ENCODE measurements around the gene P2RY8. TPM values are rescaled to one million over a fixed set of nuclear protein-coding genes. Genes with fewer than 3 reads are reported as not detected.
"Not testable (repeated sequence)": the region's sequence is repeated elsewhere in the genome, so short reads cannot be mapped to it uniquely, and the experiment has no call there.

P2RY8 gene
- total RNA-seq, 2 experiments from 2014 or later, result 27.5 to 28.3 TPM

DNA sequence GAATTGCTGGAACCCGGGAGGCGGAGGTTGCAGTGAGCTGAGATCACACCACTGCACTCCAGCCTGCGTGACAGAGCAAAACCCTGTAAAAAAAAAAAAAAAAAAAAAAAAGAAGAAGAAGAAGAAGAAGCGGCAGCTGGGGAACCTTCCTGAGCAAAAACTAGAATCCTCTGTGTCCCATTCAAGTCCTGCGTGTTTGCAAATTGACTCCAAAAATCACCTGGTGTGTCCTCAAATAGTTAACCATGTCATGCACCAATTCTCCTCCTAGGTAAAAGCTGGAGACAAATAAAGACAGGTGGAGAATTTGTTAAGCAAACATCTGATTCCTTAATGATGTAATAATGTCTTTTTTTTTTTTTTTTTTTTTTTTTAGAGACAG lies 52.4 kb downstream of the P2RY8 start:
- ATAC-seq, result no peak
- ChIA-PET CTCF (no interaction called here), POLR2A (no interaction called here)
- H3K4me3 Mint-ChIP-seq, result no peak overlapping the region
- TF ChIP-seq, protein P1, sequence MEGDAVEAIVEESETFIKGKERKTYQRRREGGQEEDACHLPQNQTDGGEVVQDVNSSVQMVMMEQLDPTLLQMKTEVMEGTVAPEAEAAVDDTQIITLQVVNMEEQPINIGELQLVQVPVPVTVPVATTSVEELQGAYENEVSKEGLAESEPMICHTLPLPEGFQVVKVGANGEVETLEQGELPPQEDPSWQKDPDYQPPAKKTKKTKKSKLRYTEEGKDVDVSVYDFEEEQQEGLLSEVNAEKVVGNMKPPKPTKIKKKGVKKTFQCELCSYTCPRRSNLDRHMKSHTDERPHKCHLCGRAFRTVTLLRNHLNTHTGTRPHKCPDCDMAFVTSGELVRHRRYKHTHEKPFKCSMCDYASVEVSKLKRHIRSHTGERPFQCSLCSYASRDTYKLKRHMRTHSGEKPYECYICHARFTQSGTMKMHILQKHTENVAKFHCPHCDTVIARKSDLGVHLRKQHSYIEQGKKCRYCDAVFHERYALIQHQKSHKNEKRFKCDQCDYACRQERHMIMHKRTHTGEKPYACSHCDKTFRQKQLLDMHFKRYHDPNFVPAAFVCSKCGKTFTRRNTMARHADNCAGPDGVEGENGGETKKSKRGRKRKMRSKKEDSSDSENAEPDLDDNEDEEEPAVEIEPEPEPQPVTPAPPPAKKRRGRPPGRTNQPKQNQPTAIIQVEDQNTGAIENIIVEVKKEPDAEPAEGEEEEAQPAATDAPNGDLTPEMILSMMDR (IDR thresholded peaks at IDR 0.05), result no peak
- intact Hi-C loops (cut with micrococcal nuclease), result no loop called here
- peaks cover 6% of the 10 kb centered on the region for H3K9me3 Mint-ChIP-seq
- no peaks in the 10 kb centered on the region for H3K27me3 Mint-ChIP-seq
- H3K36me3 Mint-ChIP-seq (ENCODE audit: low read depth), result peaks cover 48% of the 10 kb centered on the region
- H3K4me1 Mint-ChIP-seq (ENCODE audit: low read depth), result peaks cover 43% of the 10 kb centered on the region
- peak overlapping the region; percentile 92 for H3K27ac Mint-ChIP-seq
- DNase-seq, result no peak

DNA sequence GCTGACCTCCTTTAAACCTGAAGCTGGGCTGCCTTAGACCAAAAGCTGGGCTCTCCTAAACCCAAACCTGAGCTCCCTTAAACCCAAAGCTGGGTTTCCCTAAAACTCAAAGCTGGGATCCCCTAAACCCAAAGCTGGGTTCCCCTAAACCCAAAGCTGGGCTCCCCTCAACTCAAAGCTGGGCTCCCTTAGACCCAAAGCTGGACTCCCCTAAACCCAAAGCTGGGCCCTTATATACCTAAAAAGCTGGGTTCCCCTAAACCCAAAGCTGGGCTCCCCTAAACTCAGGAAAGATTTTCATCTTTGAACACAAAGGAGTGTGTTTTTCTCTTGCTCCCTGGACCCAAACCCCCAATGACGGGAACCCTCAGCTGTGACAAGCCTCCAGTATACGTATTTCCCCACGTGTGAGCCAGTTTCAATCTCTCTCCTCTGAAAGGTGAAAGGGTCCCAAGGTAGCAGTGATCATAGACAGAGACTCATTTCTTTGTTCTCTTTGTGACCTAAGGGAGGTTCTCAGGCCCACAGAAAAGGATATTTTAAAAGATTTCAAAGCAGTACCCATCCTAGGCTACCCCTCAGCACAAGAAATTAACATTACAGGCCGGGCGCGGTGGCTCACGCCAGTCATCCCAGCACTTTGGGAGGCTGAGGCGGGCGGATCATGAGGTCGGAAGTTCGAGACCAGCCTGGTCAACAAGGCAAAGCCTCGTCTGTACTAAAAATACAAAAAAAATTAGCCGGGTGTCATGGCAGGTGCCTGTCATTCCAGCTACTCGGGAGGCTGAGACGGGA lies 52.9 kb downstream of the P2RY8 start:
- TF ChIP-seq, protein P1 (IDR thresholded peaks at IDR 0.05), result no peak
- DNase-seq (peak; percentile 58), ATAC-seq (peak; percentile 21)
- intact Hi-C loops (cut with micrococcal nuclease), result no loop called here
- Mint-ChIP-seq H3K4me3 (peak overlapping the region; percentile 7), H3K4me1 (ENCODE audit: low read depth) (peaks cover 49% of the 10 kb centered on the region), H3K9me3 (peaks cover 11% of the 10 kb centered on the region), H3K27ac (peak overlapping the region; percentile 92), H3K27me3 (no peaks in the 10 kb centered on the region), H3K36me3 (ENCODE audit: low read depth) (peaks cover 49% of the 10 kb centered on the region)
- ChIA-PET CTCF (no interaction called here), POLR2A (no interaction called here)

DNA sequence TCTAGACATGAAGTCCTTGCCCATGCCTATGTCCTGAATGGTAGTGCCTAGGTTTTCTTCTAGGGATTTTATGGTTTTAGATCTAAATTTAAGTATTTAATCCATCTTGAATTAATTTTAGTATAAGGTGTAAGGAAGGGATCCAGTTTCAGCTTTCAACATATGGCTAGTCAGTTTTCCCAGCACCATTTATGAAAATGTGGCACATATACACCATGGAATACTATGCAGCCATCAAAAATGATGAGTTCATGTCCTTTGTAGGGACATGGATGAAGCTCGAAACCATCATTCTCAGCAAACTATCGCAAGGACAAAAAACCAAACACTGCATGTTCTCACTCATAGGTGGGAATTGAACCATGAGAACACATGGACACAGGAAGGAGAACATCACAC lies 54.5 kb downstream of the P2RY8 start:
- peaks cover 60% of the 10 kb centered on the region for H3K4me1 Mint-ChIP-seq (ENCODE audit: low read depth)

DNA sequence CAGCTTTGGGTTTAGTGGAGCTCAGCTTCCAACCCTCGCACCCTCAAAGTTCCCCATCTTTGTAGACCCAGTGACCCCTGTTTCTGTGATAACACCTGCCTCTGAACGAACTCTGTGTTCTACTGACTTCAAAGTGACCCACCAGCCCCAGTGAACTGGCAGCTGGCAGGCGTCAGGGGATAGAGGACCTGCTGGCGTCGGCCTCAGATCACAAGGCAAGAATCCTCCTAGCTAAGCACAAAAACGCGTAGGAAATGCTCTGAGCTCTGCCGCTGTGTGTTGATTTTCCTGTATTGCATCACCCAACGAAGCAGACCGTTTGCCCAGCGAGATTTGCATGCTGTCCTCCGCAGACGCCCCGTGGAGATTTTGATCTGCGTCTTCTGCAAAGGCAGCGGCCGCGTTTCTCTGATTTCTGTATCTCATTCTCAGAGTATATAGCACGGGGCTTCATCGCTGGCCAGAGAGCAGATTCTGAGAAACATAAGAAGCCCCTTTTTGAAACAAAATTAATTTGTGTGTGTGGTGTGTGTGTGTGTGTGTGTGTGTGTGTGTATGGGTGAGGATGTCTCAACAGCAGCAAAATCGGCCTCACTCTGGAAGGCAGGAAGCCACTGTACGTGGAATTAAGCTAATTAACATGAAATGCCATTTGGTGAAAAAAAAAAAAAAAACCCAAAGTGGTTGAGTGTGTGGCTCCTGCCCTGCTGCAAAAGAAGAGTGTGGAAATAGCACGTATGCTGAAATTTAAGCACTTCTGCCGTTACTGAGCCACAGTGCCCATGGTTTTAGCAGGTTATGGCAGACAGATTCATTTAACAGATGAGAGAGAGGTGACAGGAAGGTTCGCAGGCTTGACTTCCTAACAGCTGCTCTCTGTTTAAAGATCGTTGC lies 55.1 kb downstream of the P2RY8 start:
- ChIA-PET POLR2A (no interaction called here), CTCF (no interaction called here)
- peak; percentile 79 for ATAC-seq
- TF ChIP-seq, protein P1 (IDR thresholded peaks at IDR 0.05), result no peak
- H3K36me3 Mint-ChIP-seq (ENCODE audit: low read depth), result peaks cover 49% of the 10 kb centered on the region
- peak overlapping the region; percentile 80 for H3K4me3 Mint-ChIP-seq
- H3K9me3 Mint-ChIP-seq, result peaks cover 14% of the 10 kb centered on the region
- H3K27ac Mint-ChIP-seq, result peak overlapping the region; percentile 99
- no peaks in the 10 kb centered on the region for H3K27me3 Mint-ChIP-seq
- peak; percentile 92 for DNase-seq
- peaks cover 67% of the 10 kb centered on the region for H3K4me1 Mint-ChIP-seq (ENCODE audit: low read depth)
- intact Hi-C loops (cut with micrococcal nuclease), result no loop called here

More for the DNA sequence above, 54.5 kb downstream of the P2RY8 start:
- intact Hi-C loops (cut with micrococcal nuclease); ATAC-seq; POLR2A ChIA-PET; H3K27me3 Mint-ChIP-seq; DNase-seq; CTCF ChIA-PET: not testable (repeated sequence)
- Mint-ChIP-seq H3K27ac (peak overlapping the region; percentile 99), H3K4me3 (peak overlapping the region; percentile 80), H3K36me3 (ENCODE audit: low read depth) (peaks cover 49% of the 10 kb centered on the region), H3K9me3 (peaks cover 14% of the 10 kb centered on the region)

DNA sequence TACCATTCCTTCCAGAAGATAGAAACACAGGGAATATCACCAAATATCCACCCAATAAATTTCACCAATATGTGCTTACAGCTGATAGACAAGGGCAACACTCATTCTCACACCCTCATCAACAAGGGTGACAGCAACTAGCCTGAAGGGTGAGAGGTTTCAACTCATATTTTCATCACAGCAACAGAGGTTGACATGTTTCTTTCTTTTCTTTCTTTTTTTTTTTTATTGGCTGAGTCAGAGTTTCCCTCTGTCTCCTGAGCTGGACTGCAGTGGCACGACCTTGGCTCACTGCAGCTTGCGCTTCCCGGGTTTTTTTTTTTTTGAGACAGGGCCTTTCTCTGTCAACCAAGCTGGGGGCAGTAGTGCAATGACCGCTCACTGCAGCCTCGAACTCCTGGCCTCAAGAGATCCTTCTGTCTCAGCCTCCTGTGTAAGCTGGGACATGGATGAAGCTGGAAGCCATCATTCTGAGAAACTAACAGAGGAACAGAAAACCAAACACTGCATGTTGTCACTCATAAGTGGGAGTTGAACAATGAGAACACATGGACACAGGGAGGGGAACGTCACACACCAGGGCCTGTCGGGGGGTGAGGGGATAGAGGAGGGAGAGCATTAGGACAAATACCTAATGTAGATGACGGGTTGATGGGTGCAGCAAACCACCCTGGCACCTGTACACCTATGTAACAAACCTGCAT lies 56.8 kb downstream of the P2RY8 start:
- peaks cover 48% of the 10 kb centered on the region for H3K36me3 Mint-ChIP-seq (ENCODE audit: low read depth)
- H3K27me3 Mint-ChIP-seq, result no peaks in the 10 kb centered on the region
- H3K4me3 Mint-ChIP-seq, result peak overlapping the region; percentile 39
- peaks cover 75% of the 10 kb centered on the region for H3K4me1 Mint-ChIP-seq (ENCODE audit: low read depth)
- intact Hi-C loops (cut with micrococcal nuclease), result no loop called here
- ChIA-PET POLR2A (no interaction called here), CTCF (no interaction called here)
- DNase-seq (no peak), ATAC-seq (peak; percentile 6)
- peak overlapping the region; percentile 99 for H3K27ac Mint-ChIP-seq
- peaks cover 11% of the 10 kb centered on the region for H3K9me3 Mint-ChIP-seq
- TF ChIP-seq, protein P1 (IDR thresholded peaks at IDR 0.05), result no peak

All from activated CD8-positive, alpha-beta T cell treated with anti-CD3 and anti-CD28 coated beads for 36 hours (primary cell).